Measurements from ENCODE around the gene PNLIPRP3. TPM values are rescaled to one million over a fixed set of nuclear protein-coding genes. Genes with fewer than 3 reads are reported as not detected.

Gene PNLIPRP3
- total and polyA plus RNA-seq, 3 experiments from 2014 or later: not detected

DNA sequence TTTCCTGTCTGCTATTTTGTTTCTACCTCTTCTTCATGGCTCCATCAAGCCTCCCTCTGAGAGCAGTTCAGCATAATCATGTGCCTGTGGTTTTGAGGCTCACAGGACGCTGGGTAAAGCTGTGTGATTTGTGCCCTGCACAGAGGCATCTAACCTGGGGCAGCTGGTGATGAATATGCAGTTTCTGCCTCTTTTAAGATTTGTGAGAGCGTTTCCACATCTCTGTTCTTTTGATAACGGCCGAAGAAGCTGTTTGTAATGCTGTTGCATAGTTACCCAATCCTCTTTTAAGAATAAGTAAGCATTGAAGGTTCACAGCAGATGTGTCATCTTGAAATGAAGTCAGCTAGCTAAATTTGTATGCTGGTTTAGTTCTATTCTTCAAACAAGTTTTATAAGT lies 45.2 kb downstream of the PNLIPRP3 start:
- ChIA-PET POLR2A (no interaction called here), CTCF (no interaction called here)
- no peaks in the 10 kb centered on the region for H3K4me1 ChIP-seq (ENCODE audit: insufficient read depth, low read length)
- H3K27ac ChIP-seq (ENCODE audit: low read depth, low read length): no peak overlapping the region
- no peak overlapping the region for H3K4me3 ChIP-seq (ENCODE audit: low read length)
- no peak for DNase-seq
- Mint-ChIP-seq H3K27ac (no peak overlapping the region), H3K4me3 (no peak overlapping the region), H3K4me1 (no peaks in the 10 kb centered on the region), H3K36me3 (no peaks in the 10 kb centered on the region), H3K9me3 (peaks cover 0 to 13% (median 2%) of the 10 kb centered on the region in 5 donors), H3K27me3 (no peaks in the 10 kb centered on the region)
- no peaks in the 10 kb centered on the region for H3K9me3 ChIP-seq (ENCODE audit: low read length)
- no peaks in the 10 kb centered on the region for H3K36me3 ChIP-seq (ENCODE audit: insufficient read depth, low read length)
- H3K27me3 ChIP-seq (ENCODE audit: insufficient read depth, low read length, poor library complexity, severe bottlenecking): no peaks in the 10 kb centered on the region

GRCh38 chr10:116475866-116476265 lies 48.2 kb downstream of the PNLIPRP3 start:
- ChIA-PET POLR2A (no interaction called here), CTCF (no interaction called here)
- H3K4me3 ChIP-seq (ENCODE audit: low read length): no peak overlapping the region
- H3K4me1 Mint-ChIP-seq: no peaks in the 10 kb centered on the region
- no peak overlapping the region for H3K27ac ChIP-seq (ENCODE audit: low read depth, low read length)
- H3K36me3 ChIP-seq (ENCODE audit: insufficient read depth, low read length): no peaks in the 10 kb centered on the region
- no peak for DNase-seq
- peaks cover 0 to 15% (median 0%) of the 10 kb centered on the region in 5 donors for H3K9me3 Mint-ChIP-seq
- no peak overlapping the region for H3K27ac Mint-ChIP-seq
- no peaks in the 10 kb centered on the region for H3K9me3 ChIP-seq (ENCODE audit: low read length)
- no peaks in the 10 kb centered on the region for H3K27me3 ChIP-seq (ENCODE audit: insufficient read depth, low read length, poor library complexity, severe bottlenecking)
- H3K27me3 Mint-ChIP-seq: no peaks in the 10 kb centered on the region
- no peaks in the 10 kb centered on the region for H3K36me3 Mint-ChIP-seq
- no peaks in the 10 kb centered on the region for H3K4me1 ChIP-seq (ENCODE audit: insufficient read depth, low read length)
- H3K4me3 Mint-ChIP-seq: no peak overlapping the region

GRCh38 chr10:116476461-116476860 lies 48.8 kb downstream of the PNLIPRP3 start:
- peaks cover 0 to 14% (median 0%) of the 10 kb centered on the region in 5 donors for H3K9me3 Mint-ChIP-seq
- no peaks in the 10 kb centered on the region for H3K36me3 Mint-ChIP-seq
- no peak for DNase-seq
- ChIA-PET POLR2A (no interaction called here), CTCF (no interaction called here)
- Histone ChIP-seq H3K9me3 (ENCODE audit: low read length) (no peaks in the 10 kb centered on the region), H3K4me3 (ENCODE audit: low read length) (no peak overlapping the region), H3K36me3 (ENCODE audit: insufficient read depth, low read length) (no peaks in the 10 kb centered on the region), H3K27ac (ENCODE audit: low read depth, low read length) (no peak overlapping the region), H3K4me1 (ENCODE audit: insufficient read depth, low read length) (no peaks in the 10 kb centered on the region), H3K27me3 (ENCODE audit: insufficient read depth, low read length, poor library complexity, severe bottlenecking) (no peaks in the 10 kb centered on the region)
- no peaks in the 10 kb centered on the region for H3K4me1 Mint-ChIP-seq
- no peak overlapping the region for H3K4me3 Mint-ChIP-seq
- H3K27ac Mint-ChIP-seq: no peak overlapping the region
- H3K27me3 Mint-ChIP-seq: no peaks in the 10 kb centered on the region

GRCh38 chr10:116477986-116478664 lies 50.5 kb downstream of the PNLIPRP3 start:
- Mint-ChIP-seq H3K9me3 (peaks cover 0 to 14% (median 2%) of the 10 kb centered on the region in 5 donors), H3K4me3 (no peak overlapping the region), H3K27ac (no peak overlapping the region), H3K27me3 (no peaks in the 10 kb centered on the region), H3K4me1 (no peaks in the 10 kb centered on the region), H3K36me3 (no peaks in the 10 kb centered on the region)
- Histone ChIP-seq H3K4me1 (ENCODE audit: insufficient read depth, low read length) (no peaks in the 10 kb centered on the region), H3K4me3 (ENCODE audit: low read length) (no peak overlapping the region), H3K27ac (ENCODE audit: low read depth, low read length) (no peak overlapping the region), H3K27me3 (ENCODE audit: insufficient read depth, low read length, poor library complexity, severe bottlenecking) (no peaks in the 10 kb centered on the region), H3K9me3 (ENCODE audit: low read length) (no peaks in the 10 kb centered on the region), H3K36me3 (ENCODE audit: insufficient read depth, low read length) (no peaks in the 10 kb centered on the region)
- ChIA-PET CTCF (no interaction called here), POLR2A (no interaction called here)
- DNase-seq: no peak

DNA sequence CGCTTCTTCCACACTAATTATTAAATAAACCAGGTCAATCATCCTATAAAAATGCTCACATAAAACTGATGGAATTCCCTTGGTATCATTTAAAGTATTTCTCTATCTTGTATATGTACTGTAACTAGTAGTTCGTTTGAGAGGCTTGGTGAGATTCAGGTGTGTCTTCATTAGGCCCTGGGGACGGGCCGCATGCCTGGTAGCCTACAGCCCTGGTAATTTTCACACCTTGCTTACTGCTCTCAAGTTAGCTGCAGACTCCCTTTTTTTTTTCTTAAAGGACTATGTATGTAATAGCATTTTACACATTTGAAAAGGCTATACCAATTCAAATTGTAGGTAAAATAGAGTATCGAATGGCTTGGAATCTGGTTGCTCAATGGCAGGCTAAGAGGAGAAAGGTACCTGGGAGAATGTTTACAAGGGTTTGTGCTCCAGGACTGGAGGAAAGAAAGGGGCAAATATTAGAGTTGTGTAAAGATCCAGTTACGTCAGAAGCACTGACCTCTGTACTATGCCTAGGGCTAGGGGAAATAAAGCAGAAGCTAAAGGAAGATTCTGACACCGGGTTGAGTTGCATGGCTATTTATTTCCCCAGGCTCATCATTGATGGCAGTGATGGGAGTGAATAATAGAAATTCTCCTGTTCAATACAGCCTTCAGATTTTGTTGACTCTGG lies 59.3 kb downstream of the PNLIPRP3 start:
- Histone ChIP-seq H3K4me3 (ENCODE audit: low read length) (no peak overlapping the region), H3K27ac (ENCODE audit: low read depth, low read length) (no peak overlapping the region), H3K9me3 (ENCODE audit: low read length) (no peaks in the 10 kb centered on the region), H3K36me3 (ENCODE audit: insufficient read depth, low read length) (no peaks in the 10 kb centered on the region), H3K4me1 (ENCODE audit: insufficient read depth, low read length) (no peaks in the 10 kb centered on the region), H3K27me3 (ENCODE audit: insufficient read depth, low read length, poor library complexity, severe bottlenecking) (no peaks in the 10 kb centered on the region)
- CTCF ChIA-PET: no interaction called here
- Mint-ChIP-seq H3K36me3 (no peaks in the 10 kb centered on the region), H3K27ac (no peak overlapping the region), H3K9me3 (peaks cover 0 to 5% (median 0%) of the 10 kb centered on the region in 5 donors), H3K4me3 (no peak overlapping the region), H3K4me1 (no peaks in the 10 kb centered on the region), H3K27me3 (no peaks in the 10 kb centered on the region)
- DNase-seq: no peak
- POLR2A ChIA-PET: no interaction called here

DNA sequence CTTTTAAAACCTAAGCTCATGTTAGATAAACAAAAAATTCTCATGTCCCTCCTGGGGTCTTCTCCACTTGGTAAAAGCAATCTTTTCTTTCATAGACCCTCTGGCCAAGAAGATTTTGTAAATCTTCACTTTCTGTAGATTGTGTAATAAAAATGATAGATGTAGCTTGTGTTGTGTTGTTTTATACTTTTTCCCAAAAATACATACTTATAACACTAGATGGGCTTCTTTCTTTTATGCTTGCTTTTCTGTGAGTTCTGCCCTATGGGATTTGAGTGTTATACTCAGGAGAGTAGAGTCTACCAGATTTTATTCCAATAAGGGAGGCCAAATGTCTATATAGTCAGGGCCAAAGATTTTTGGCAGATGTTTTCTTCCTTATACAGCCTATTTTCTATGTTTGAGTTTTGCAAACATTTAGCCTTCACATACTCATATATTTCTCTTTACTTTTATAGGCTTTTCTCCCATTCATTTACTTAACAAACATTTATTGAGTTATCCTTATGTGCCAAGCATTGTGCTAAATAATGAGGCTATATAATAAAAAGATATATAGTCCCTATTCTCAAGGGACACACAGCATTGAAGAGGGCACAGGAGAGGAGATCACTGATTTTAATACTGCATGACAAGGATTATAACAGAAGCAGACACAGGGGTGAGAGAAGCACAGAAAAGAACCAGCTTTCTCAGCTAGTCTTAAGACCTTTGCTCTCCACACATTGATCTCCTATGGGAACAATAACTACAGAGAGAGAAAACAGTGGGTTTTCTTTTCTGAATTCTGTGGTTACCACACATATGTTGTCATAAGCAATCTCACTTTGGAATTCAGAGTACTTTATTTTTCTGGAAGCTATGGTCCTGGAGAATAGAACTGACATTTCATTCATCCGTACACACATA lies 60.1 kb downstream of the PNLIPRP3 start:
- no peak for DNase-seq

GRCh38 chr10:116489460-116489859 lies 61.8 kb downstream of the PNLIPRP3 start:
- Mint-ChIP-seq H3K4me1 (no peaks in the 10 kb centered on the region), H3K4me3 (no peak overlapping the region), H3K9me3 (peaks cover 0 to 10% (median 0%) of the 10 kb centered on the region in 5 donors), H3K36me3 (no peaks in the 10 kb centered on the region), H3K27ac (no peak overlapping the region), H3K27me3 (no peaks in the 10 kb centered on the region)
- Histone ChIP-seq H3K27me3 (ENCODE audit: insufficient read depth, low read length, poor library complexity, severe bottlenecking) (no peaks in the 10 kb centered on the region), H3K9me3 (ENCODE audit: low read length) (no peaks in the 10 kb centered on the region), H3K4me1 (ENCODE audit: insufficient read depth, low read length) (no peaks in the 10 kb centered on the region), H3K27ac (ENCODE audit: low read depth, low read length) (no peak overlapping the region), H3K36me3 (ENCODE audit: insufficient read depth, low read length) (no peaks in the 10 kb centered on the region), H3K4me3 (ENCODE audit: low read length) (no peak overlapping the region)
- no peak for DNase-seq
- ChIA-PET POLR2A (no interaction called here), CTCF (no interaction called here)

More for the DNA sequence above, 60.1 kb downstream of the PNLIPRP3 start:
- no peak overlapping the region for H3K4me3 Mint-ChIP-seq
- Histone ChIP-seq H3K36me3 (ENCODE audit: insufficient read depth, low read length) (no peaks in the 10 kb centered on the region), H3K27ac (ENCODE audit: low read depth, low read length) (no peak overlapping the region), H3K4me3 (ENCODE audit: low read length) (no peak overlapping the region), H3K4me1 (ENCODE audit: insufficient read depth, low read length) (no peaks in the 10 kb centered on the region), H3K27me3 (ENCODE audit: insufficient read depth, low read length, poor library complexity, severe bottlenecking) (no peaks in the 10 kb centered on the region), H3K9me3 (ENCODE audit: low read length) (no peaks in the 10 kb centered on the region)
- H3K9me3 Mint-ChIP-seq: peaks cover 0 to 5% (median 0%) of the 10 kb centered on the region in 5 donors
- no peaks in the 10 kb centered on the region for H3K27me3 Mint-ChIP-seq
- no peaks in the 10 kb centered on the region for H3K36me3 Mint-ChIP-seq
- no peak overlapping the region for H3K27ac Mint-ChIP-seq
- POLR2A ChIA-PET: no interaction called here
- CTCF ChIA-PET: no interaction called here
- H3K4me1 Mint-ChIP-seq: no peaks in the 10 kb centered on the region

DNA sequence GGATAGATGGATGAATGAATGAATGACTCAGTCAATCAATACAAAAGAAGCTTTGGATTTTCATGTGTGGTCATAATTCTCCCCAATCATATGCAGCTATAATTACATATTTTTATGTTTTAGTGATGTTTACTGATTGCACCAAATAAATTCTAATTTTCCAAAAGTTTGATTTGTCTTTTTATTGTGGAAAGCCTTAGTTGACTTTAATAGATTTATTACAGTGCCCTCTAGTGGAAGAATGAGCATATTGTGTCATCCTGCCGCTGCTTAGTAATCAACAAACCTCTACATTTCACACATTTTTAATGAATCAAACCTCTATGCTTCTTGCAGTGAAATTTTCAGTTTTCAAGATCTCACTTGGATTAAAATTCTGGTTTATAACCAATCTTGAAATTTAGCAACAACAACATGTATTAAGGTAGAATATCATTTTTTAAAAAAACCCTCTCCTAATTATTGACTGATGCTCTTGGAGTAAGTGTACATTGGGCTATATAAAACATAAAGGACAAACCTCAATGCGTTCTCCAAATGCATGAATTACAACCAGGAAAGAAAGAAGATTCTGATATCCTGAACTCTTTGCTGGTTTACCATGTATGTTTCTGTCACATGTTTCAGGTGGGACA lies 62.5 kb downstream of the PNLIPRP3 start:
- Mint-ChIP-seq H3K9me3 (peaks cover 0 to 9% (median 0%) of the 10 kb centered on the region in 5 donors), H3K36me3 (no peaks in the 10 kb centered on the region), H3K4me3 (no peak overlapping the region), H3K27me3 (no peaks in the 10 kb centered on the region), H3K27ac (no peak overlapping the region), H3K4me1 (no peaks in the 10 kb centered on the region)
- CTCF ChIA-PET: no interaction called here
- Histone ChIP-seq H3K27me3 (ENCODE audit: insufficient read depth, low read length, poor library complexity, severe bottlenecking) (no peaks in the 10 kb centered on the region), H3K27ac (ENCODE audit: low read depth, low read length) (no peak overlapping the region), H3K9me3 (ENCODE audit: low read length) (no peaks in the 10 kb centered on the region), H3K36me3 (ENCODE audit: insufficient read depth, low read length) (no peaks in the 10 kb centered on the region), H3K4me1 (ENCODE audit: insufficient read depth, low read length) (no peaks in the 10 kb centered on the region), H3K4me3 (ENCODE audit: low read length) (no peak overlapping the region)
- POLR2A ChIA-PET: no interaction called here
- no peak for DNase-seq

Measured in CD8-positive, alpha-beta memory T cell (primary cell).